Endothelial cell of umbilical vein (primary cell): ENCODE measurements around the gene TMEM170B.

ENCODE experiments used
- EZH2 ChIP-seq: IDR thresholded peaks from 2 replicates; pipeline ENCODE4 v1.6.1; 2012; ENCODE audit warnings: borderline replicate concordance, low read depth, mild to moderate bottlenecking, moderate library complexity, low read length, inconsistent platforms; ENCODE audit not compliant: severe bottlenecking
- FOS ChIP-seq: IDR thresholded peaks from 2 replicates; pipeline ENCODE4 v1.6.1; 2011; ENCODE audit warnings: mild to moderate bottlenecking, low read length, moderate library complexity, borderline replicate concordance; ENCODE audit not compliant: insufficient read depth
- GATA2 ChIP-seq: IDR thresholded peaks from 2 replicates; pipeline ENCODE4 v1.7.0; 2011; ENCODE audit warnings: low read depth, mild to moderate bottlenecking, moderate library complexity, mixed read lengths, low read length; ENCODE audit not compliant: insufficient read length, insufficient read depth
- JUN ChIP-seq: IDR thresholded peaks from 2 replicates; pipeline ENCODE4 v1.6.1; 2011; ENCODE audit warnings: borderline replicate concordance, low read depth; ENCODE audit not compliant: insufficient read length, insufficient read depth
- MYC ChIP-seq: IDR thresholded peaks from one replicate; pipeline ENCODE4 v1.6.1; 2011; ENCODE audit warnings: mild to moderate bottlenecking, low read depth, low read length
- POLR2A ChIP-seq: IDR thresholded peaks from 2 replicates; pipeline ENCODE4 v1.6.1; 2012; ENCODE audit warnings: low read depth, mild to moderate bottlenecking, control low read depth, low read length
- POLR2AphosphoS5 ChIP-seq: IDR thresholded peaks from 2 replicates; pipeline ENCODE4 v1.6.1; 2012; ENCODE audit warnings: low read depth, mild to moderate bottlenecking, control low read depth, low read length, moderate library complexity; ENCODE audit not compliant: insufficient read depth
- TF ChIP-seq, protein P1 (sequence below), 2 donors: IDR thresholded peaks; 1 replicate in 1 of 2; 2 replicates in 1 of 2; pipeline ENCODE4 v1.5.1; 2011; ENCODE audit warnings: low read length in 2 of 2, mild to moderate bottlenecking in 2 of 2, moderate library complexity in 2 of 2, control low read depth in 1 of 2, inconsistent platforms in 1 of 2, low read depth in 1 of 2; ENCODE audit not compliant: insufficient read depth in 1 of 2; ENCODE audit errors: extremely low read depth in 1 of 2
- TF ChIP-seq, protein P2 (sequence below): IDR thresholded peaks from 2 replicates; pipeline ENCODE4 v1.6.1; 2011; ENCODE audit not compliant: insufficient read depth, insufficient read length

DNA sequence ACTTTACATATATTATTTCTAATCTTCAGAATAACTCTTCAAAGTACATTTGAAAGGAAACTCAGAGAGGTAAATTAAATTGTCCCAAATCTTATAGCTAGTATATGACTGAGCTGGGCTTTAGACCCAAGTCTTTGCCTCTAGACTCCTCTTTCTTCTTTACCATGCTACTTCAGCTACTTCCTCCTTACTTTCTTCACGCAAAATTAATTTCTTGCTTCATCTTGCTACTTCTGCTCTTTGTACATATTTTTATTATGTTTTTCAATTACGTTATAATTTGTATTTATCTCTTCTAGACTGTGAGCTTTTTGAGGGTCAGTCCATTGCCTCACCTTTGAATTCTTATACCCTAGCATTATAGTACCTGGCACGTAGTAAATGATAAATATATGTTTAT lies 5.3 kb downstream of the TMEM170B start:
- TF ChIP-seq POLR2A: no peak
- TF ChIP-seq, protein P1, sequence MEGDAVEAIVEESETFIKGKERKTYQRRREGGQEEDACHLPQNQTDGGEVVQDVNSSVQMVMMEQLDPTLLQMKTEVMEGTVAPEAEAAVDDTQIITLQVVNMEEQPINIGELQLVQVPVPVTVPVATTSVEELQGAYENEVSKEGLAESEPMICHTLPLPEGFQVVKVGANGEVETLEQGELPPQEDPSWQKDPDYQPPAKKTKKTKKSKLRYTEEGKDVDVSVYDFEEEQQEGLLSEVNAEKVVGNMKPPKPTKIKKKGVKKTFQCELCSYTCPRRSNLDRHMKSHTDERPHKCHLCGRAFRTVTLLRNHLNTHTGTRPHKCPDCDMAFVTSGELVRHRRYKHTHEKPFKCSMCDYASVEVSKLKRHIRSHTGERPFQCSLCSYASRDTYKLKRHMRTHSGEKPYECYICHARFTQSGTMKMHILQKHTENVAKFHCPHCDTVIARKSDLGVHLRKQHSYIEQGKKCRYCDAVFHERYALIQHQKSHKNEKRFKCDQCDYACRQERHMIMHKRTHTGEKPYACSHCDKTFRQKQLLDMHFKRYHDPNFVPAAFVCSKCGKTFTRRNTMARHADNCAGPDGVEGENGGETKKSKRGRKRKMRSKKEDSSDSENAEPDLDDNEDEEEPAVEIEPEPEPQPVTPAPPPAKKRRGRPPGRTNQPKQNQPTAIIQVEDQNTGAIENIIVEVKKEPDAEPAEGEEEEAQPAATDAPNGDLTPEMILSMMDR (IDR thresholded peaks at IDR 0.05; ENCODE audit: extremely low read depth in 1 of 2, insufficient read depth in 1 of 2, low read depth in 1 of 2, low read length in 2 of 2): no peak
- no peak for TF ChIP-seq POLR2AphosphoS5
- no peak for TF ChIP-seq EZH2
- TF ChIP-seq GATA2: no peak
- no peak for TF ChIP-seq JUN
- TF ChIP-seq, protein P2, sequence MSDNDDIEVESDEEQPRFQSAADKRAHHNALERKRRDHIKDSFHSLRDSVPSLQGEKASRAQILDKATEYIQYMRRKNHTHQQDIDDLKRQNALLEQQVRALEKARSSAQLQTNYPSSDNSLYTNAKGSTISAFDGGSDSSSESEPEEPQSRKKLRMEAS: no peak
- no peak for TF ChIP-seq MYC
- no peak for TF ChIP-seq FOS
